Superior temporal gyrus (tissue), 1 donor: ENCODE data around the gene TNK2.
A peak's percentile ranks its signal among the peaks of the same experiment; 100 is the strongest.

Source experiments
- DNase-seq: peaks from one replicate; pipeline ENCODE4 v3.0.0-alpha.2; 2016; ENCODE audit errors: extremely low spot score

Gene TNK2

DNA sequence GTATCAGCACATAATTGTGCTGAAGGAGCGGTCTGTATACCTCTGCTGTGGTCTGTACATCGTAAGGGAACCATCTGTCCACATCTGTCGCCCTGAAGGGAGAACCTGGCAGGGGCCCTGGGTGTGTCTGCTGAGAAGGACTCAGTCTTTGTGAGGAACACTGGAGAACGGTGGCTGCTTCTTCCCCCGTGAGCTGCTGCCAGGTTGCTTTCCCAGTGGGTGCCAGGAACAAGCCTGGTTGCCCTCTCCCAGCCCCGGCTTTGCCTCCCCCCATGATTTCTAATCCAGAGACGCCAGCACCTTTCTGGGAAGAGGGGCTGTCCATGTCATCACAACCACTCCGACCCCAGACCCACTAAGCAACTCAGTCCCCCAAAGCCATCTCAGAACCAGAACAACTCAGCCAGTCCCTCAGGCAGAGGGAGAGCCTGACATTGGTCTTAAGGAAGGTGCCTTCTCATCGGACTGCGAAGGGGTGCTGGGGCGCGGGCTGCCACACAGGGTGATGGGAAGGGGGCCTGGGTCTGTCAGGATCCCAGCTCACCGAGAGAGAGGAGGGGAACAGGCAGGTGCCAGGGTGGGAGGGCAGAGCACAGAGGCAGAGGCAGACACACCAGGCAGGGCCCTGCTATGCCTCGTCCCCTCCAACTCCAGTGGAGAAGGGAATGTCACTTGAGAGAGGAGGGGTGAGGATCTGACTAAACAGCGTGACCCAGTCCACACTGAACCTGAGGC lies 8.5 kb downstream of the TNK2 start:
- no peak for DNase-seq

DNA sequence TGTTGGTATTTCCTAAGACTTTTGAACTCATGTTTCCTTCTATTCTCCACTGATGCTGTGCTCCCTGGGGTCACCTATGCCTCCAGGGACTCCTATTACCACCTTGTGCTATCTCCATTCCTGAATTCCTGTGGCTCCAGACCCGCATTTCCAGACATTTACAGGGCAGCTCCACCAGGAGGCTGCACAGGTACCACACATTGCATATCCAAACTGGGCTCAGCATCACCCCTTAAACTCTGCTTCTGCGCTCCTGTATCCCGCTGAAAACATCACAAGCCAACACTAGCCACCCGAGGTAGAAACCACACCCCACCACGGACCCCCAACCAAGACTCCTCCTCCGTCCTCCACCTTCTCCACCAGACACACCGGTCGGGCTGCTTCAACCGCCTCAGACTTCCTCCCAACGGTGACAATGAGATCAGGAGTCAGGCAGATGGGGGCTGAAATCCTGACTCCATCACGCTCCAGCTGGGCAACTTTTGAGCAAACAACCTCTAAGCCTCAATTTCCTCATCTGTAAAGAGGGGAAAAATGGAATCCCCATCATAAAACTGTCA lies 10.4 kb downstream of the TNK2 start:
- no peak for DNase-seq

DNA sequence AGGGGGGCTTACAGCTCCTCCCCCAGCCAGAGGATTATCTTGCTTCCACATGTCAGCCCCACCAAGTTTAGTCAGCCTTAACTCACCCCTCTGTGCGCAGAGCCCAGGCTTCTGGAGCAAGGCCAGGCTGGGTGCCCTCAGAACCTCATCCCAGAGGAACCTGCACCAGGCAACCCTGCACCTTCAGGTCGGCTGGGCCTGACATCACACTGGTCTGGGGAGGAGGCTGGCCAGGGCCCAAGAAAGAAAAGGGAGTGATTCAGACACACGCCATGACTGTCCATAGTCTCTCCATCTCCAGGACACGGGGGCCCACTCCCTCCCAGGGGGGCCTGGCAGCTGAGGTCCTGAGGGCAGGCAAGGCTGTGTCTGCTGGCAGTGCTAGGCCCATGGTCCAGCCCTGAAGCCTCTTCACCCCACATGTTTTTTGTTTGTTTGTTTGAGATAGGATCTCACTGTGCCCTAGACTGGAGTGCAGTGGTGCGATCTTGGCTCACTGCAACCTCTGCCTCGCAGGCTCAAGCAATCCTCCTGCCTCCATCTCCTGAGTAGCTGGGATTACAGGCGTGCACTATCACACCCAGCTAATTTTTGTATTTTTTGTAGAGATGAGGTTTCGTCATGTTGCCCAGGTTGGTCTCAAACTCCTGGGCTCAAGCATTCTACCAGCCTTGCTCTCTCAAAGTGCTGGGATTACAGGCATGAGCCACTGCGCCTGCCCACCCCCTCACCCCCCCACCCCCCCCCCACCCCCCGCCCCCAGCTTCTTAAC lies 11.1 kb downstream of the TNK2 start:
- DNase-seq, result peak; percentile 18

DNA sequence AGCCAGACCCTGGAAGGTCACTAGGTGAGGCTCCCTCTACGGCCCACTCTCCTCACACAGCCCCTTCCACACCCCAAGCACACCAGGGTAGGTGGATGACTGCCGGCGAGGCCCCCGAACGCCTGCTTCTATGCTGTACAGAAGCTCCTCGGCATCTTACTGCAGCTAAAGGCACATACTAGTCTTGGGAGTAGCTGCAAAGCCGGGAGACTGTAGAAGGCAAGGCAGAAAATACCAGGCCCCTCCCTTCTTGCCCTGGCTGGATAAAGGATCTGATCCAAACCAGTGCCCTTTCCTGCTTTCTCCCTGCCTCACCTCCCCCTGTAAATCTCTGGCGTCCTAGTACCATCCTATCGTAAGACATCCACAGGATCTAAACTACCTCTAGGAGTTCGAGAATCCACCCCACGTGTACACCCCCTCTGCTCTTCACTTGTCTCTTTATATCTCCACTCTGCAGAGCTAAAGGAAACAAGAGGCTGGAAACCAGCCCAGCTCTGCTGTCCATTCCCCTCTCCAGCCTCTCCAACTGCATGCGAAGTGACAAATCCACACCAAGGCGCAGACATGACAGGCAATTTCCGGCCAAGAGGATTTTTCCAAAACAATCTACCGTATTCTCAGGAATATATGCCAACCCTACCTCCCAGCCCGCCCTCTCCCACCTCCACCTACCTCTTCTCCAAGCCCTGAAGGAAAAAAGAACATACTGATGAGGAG lies 11.8 kb downstream of the TNK2 start:
- peak; percentile 86 for DNase-seq

DNA sequence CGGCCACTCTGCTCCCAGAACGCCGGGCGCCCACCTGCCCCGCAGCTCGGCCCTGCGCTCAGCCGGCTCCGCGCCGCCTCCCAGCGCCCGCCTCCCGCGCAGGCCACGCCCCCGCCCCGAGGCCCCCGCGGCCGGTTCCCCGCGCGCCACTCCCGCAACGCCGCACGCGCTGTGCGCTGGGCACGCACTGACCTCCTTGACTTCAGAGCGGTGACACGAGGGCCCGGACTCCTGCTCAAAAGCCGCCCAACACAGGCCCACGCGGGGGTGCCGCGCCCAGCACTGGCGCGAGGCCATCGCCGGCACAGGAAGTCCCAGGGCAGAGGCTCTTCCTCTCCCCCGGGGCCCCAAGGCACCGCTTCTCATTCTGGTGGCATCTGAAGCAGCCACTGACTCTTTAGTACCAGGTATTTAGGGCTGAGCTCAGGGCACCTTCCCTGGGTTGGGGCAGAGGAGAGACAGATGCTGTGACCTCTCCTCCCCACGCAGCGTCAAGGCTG lies 12.4 kb downstream of the TNK2 start:
- peak; percentile 54 for DNase-seq

DNA sequence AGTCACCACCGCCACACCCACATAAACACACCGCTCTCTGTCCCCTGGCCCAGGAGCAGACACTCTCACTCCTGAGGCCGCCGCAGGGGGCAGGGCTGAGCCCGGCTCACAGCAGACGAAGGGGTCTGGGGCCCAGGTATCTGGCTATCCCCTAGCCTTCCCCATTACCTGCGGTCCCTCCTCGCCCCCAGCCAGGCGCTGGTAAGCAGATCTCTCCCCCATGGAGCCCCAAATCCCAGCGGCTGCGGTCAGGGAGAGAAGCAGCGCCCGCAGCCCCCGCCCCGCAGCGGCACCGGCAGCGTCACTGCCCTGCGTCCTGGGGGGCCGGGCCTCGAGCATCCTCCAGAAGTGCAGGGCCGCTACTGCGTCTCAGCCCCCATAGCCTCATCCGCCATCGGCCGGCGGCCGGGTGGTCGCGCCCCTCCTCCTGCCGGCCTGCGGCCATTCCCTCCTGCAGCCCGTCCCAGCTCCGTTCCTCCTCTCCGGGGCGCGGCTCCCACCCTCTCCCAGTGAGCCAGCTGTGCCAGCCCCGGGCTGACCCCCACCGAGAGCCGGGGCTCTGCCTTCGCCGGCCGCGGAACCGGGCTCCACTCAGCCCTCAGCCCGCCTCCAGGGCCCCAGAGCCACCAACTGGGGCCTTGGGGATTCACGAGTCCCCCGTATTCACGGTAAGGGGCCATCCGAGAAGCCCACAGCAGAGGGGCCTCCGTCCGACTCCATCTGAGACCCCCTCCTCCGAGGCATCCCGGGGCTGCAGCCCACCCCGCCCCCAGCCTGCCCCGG lies 13.1 kb downstream of the TNK2 start:
- DNase-seq, result no peak

DNA sequence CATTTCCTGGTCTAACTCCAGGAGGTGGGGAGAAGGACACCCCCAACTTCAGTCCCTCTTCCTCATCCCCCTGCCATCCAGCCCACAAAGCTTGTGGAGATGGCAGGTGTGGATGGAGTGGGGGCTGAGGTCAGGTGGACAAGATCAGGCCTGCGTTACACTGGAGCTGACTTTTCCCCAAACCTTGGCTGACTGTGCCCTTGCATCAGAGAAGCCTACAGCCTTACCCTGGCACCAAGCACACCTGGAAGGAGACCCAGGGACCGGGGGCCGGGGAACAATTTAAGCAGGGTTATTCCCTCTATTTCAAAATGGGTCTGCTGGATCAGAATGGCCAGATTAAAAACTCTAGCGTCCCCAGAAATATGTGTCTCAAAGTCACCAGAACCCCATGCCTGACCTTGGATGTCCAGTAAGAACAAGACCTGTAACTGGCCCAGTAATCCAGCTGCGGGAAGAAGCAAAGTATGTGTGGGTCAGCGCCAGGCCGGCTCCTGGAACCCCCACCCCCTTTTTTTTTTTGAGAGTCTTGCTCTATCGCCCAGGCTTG lies 14.4 kb downstream of the TNK2 start:
- DNase-seq, result no peak

DNA sequence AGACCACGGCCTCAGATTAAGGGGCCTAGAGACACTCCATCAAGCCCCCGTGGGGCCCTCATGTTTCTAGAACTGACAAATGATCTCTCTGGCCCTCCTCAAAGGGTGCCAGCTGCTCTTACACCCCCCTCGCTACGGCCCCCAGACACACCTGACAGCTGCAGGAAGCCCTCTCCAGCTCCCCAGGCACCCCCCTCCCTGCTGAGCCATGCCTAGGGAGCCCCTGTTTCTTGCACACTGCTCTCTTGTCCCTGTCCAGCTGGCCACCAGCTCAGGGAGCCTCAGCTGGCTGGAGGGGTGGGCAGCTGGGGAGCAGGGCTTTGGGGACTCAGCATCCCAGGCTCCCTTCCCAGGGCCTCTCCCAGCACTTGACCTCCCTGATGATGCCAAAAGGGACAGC lies 14.8 kb downstream of the TNK2 start:
- DNase-seq, result peak; percentile 56

DNA sequence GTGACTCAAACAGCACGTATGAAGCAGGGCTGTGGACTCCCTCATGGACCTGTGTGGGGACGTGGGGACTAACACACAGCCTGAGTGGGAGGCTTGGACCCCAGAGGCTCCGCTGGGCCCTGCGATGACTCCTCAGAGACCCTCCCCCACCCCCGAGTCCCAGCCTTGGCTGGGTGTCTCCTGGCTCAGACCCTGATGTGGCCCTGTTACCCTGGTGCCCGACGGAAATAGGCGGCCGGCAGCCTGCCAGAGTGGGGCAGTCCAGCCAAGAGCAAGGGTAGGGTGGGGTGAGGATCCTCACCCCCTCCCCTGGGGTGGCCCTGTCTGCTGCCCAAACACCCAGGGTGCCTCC lies 15.3 kb downstream of the TNK2 start:
- no peak for DNase-seq

DNA sequence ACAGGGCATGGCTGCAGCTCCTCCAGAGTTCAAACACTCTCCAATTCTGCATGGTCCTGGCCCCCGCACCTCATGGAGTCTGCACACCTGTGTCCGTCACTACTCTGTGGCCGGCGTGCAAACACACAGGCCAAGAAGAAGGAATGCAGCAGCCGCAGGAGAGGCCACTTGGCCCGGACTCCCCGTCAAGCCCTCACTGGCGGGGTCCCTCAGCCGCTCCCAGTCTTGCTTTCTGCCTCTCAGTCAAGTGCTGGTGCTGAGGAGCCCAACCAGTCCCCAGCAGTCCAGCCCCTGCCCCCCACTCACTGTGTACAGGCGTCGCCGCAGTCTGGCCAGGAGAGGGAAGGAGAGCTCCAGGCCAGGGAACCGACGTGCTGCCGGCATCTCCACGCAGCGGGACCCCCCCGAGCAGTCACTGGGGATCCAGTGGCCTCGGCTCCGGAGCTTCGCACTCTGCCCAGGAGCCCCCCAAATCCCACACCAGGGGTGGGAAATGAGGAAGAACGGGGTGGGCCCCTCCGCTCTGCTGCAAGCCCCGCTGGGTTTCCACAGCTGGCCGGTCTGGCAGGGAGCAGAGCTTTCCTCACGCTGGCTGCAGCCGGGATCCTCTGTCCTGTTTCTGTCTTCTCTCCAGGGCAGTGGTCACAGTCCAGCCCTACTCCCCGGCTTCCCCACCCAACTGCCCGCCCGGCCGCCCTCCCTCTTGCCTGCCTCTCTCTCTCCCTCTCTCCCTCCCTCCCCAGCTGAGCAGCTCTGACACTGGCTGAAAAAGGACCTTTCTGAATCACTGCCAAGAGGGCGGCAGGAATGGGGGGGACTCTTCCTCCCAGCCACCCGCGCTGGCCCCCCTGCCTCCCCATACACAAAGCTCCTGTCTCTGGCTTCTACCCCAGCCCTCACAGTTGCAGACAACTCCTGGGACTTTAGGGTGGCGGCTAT lies 16.0 kb downstream of the TNK2 start:
- peak; percentile 82 for DNase-seq

DNA sequence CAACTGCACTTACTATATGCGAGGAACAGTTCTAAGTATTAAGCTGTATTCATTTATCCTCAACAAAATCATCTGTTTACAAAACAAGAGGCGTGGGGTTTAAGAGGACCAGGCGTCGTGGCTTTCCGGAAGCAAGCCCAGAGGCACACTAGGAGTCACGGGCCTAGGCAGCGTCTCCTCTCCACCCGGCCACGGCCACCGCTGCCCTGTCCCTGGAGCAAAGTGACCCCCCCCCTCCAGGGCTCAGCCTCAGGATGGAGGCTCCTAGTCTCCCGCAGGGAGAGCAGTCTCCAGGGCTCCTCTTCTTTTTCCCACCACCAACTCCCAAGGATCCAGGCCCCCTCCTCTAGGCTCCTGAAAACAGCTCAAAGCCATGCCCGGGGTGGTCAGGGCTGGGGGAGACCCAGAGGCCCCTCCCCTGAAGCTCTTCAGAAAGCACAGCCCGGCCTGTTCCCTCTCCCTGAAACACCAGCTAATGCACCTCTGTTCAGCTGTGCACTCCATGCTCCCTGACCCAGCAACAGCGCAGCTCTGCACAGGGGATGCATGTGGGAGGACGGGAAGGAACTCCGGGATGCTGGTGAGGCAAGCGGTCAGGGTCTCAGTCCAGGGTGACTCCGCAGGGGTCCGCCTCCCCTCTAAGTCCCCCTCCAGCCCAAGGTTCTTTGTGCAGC lies 16.8 kb downstream of the TNK2 start:
- DNase-seq, result no peak

DNA sequence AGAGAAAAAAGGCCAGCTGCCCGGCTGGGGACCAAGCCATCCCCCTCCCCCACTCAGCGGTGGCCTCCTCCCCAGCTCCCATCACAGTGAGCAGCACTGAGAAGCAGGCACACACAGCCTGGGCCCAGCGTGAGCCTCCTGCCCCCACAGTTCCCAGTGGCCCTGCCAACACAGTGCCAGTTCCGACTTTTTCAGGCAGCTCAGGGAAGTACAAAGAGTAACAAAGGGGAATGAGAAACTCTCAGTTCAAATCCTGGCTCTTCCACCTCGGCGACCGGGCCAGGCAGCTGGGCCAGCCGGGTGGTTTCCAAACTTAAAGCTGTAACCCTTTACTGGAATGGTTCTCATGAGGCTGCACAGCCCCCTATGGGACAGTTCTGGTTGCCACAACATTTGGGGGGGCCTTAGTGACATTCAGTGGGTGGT lies 18.5 kb downstream of the TNK2 start:
- DNase-seq, result peak; percentile 64

DNA sequence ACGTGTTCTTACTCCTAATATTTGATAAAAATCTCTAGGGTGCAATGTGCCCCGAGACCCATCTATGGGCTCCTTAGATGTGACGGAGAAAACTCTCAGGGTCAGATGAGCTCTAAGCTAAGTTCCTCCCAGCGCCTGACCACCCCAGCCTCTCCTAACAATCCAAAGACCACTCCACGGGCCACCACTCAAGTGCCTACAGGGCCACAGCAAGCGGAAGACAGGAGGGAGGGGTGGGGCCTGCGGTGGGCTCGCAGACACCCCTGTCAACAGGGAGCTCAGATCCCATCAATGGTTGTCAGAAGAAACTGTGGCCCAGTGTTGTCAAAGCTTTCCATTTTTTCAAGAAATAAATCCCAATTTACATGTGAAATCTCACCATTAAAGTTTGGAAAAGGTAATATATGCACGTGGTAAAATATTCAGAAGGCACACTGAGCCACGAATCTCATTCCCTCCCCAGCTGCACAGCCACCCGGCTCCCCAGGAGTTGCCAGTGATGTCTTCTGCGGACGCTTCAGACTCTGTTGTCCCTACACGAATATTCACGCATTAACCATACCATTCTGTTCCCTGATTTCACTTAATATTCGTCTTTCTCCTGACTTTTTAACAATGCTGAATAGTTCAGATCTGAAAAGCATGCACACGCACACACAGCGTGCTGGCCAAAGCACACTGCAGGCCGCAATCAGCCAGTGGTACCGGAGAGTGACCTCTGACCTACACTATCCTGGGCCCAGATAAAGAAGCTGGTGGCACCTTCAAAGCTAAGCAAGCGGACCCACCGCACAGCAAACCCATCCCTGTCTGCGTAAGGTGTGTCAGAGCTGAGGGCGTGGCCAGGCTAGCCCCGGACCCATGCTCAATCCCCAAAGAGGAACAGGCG lies 19.1 kb downstream of the TNK2 start:
- DNase-seq, result peak; percentile 26

DNA sequence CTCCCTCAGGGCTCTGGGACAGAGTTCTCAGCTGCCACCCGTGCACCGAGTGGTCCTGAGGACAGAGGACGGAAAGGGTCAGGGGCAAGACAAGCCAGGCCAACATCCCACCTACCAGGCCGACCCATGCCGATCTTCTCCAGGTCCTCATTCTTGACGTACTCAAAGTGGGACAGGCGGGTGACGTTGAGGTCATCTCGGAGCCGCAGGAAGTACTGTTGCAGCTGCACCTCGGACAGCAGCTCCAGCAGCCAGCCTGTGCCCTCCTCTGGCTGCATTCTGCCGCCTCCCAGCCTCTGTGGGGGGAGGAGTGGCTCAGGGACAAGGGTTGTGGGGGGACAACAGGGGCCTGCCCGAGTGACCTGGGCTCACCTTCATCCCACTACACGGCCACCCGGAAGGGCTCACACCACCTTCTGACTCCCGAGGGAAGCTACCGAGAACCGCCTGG lies 20.0 kb downstream of the TNK2 start:
- no peak for DNase-seq

DNA sequence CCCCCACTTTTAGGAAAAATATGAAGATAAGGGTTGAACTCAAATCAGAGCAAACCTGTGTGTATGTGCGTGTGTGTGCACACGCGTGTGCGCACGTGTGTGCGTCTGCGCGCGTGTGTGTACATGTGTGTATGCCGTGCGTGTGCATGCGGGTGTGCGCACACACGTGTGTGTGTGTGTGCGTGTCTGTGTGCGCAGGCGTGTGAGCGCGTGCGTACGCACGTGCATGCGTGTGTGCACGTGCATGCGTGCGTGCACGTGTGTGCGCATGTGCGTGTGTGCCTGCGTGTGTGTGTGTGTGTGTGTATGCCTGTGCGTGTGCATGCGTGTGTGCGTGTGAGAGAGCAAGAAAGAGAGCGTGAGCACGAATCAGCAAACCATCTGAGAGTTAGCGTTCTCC lies 20.7 kb downstream of the TNK2 start:
- no peak for DNase-seq

DNA sequence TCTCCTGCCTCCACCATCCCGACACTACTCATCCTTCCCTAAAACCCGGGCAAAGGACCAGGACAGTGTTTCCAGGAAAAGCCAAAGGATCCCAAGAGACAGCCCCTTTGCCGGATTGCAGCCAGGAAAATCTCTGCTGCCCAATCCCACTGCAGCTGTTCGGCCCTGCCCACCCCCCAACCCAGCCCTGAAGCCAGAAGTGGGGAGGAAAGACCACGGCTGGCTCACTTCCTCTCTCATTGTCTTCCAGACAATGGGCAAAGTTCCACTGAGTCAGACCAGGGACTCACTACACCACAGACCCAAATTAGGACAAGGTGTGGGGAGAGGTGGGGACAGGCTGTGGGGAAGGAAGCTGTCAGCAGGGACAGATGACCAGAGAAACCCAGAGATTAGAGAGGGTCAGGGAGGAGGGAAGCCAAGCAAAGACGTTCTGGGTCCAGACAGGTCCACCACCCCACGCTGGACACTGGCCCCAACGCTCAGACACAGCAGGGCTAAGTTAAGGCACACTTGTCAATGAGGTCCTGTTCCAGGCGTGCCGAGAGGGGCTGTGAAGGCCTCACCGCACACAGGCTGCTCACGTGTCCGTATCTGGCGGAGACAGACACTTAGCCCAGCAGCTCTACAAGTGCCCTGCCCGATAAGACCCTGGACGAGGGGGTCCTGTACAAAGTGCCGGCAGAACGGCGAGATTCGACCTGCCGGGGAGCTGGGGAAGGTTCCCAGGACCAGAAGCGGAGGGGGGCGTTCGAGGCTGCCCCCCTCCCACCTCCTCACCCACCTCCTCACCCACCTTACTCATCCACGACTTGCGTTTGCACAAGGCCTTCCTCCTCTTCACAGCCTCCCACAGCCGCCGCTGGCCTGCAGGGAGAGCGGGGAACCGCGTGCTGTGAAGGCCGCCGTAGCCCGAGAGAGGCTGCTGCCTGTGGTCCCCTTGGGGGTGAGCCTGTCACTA lies 21.9 kb downstream of the TNK2 start:
- DNase-seq, result no peak
